NCI-H748 (cell line): Measurements from ENCODE around the gene LGI2.
A peak's percentile ranks its signal among the peaks of the same experiment; 100 is the strongest.
"Not testable (repeated sequence)": the region's sequence is repeated elsewhere in the genome, so short reads cannot be mapped to it uniquely, and the experiment has no call there.

ENCODE experiments used
- DNase-seq: peaks from one replicate; lab custom pipeline; 2025; ENCODE audit not compliant: unreplicated experiment; lab: John Stamatoyannopoulos, UW

LGI2 gene

DNA sequence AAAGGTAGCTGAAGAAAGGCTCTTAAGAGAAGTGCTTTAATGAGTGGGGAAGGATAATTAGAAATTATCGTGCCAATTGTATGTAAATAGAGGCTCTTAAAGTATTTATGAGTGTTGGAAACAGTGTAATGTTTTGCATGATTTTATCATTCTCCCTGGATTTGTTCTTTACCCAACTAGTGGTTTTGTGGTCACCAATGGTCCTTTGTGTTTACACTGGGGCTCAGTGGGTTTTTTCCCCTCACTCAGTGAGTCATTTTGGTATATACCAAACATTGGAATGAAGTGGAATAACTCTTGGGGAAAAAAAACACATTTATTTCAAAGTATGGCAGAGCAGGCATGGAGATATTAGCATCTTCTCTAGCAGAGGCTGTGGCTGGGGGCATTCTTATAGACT is 20.8 kb upstream of the LGI2 start:
- DNase-seq, result no peak

DNA sequence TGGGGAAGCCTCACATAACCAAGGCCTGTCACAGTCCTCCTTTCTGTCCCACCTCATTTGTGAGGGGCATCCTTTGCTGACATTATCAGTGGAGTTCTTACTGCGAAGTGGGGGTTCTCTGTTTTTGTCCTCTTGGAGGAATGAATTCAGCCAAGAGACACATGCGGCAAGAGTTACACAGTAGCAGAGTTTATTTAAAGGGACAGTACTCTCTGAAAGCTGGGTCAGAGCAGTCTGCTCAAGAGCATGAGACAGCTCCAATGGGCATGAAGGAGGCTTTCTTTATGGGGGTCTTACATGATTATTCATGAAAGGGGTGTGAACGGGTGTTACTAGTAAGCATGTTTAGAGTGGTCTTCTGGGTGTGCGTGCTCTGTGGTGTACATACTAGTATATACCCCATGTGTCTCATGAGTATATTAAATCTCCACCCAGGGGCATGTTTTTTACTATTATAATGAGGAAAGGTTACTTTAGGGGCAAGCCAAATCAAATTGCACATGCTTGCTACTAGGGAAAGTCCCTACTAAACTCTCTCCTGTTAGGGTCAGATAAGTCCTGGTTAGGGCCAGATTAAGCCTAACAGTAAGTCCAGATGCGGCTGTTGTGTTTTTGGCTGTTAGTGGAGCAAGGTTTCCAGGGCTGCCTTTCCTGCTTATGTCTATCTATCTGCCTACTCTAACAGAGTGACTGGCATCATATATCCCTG is 19.8 kb upstream of the LGI2 start:
- no peak for DNase-seq

DNA sequence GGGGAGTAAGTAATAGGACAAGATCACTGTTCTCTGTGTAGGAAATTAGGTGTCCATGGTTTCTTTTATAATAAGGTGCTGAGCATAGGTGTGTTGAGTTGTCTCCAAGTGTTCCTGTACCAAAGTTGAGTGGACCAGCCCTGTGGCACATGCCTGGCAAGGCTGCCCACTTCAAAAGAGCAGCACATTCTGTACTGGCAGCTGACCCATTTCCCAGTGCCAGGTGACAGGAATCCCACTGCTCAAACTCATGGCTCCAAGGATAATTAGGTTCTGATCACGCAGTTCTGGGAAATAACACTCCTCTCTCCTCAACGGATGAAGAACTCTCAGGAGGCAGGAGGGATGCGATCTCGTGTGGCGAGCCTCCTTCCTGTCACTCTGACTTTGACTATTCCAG is 12.8 kb upstream of the LGI2 start:
- no peak for DNase-seq

DNA sequence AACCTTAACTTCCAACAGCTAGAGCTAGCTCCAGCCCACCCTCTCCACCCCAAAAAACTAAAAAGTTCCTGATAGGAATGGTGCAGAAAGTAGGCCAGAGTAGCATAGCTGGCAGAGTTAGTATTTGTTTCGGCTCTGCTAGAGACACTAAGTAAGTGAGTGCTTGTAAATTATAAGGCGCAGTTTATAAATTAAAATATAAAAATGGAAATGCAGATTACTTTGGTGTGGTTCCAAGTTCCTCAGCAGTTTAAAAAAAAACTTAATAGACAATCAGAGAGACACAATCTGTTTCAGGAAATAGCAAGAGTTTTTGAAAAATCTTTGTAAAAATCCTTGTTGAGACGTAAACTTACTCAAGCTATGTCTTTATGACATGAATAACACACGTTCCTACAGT is 2.8 kb upstream of the LGI2 start:
- no peak for DNase-seq

DNA sequence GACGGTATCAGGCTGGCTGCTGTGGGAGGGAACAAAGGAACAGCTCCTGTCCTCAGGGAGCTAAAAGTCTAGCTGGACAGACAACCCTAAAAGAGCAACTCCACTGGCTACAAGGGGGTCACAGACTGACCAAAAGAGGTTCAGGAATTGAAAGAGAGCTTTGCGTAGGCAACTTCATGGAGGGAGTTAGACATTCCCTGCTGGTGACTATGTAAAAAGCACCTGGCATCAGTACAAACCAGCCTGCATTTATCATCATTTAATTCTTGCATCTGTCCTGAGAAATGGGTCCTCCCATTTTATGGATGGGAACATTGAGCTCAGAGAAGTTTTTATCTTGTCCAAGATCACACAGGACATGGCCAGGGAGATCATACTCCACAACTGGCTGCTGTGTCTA is 1.4 kb upstream of the LGI2 start:
- no peak for DNase-seq

DNA sequence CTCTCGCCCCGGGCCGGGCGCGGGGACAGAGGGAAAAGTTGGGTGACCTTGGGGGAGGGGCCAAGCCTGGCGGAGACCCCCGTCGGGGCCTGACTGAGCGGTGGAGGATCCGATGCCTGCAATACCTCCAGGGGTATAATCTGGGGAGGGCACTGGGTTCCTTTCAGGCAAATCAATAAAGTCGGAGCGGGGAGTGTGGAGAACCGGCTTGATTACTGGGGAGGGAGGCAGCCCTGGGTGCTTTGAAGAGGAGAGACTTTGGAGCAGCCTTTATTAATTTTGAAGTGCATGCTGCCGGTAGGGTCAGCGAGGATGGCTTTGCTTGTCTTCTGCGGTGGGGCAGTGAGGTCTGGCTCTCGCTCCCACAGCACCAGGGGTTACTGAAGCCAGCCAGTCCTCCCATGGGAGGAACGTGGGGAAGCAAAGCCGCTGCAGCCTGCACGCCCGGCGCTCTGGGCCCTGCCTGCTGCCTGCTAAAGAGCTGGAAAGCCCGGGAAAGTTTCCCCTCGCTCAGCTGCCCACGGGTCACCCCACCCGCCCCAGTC is 403 bp upstream of the LGI2 start:
- peak; percentile 51 for DNase-seq

DNA sequence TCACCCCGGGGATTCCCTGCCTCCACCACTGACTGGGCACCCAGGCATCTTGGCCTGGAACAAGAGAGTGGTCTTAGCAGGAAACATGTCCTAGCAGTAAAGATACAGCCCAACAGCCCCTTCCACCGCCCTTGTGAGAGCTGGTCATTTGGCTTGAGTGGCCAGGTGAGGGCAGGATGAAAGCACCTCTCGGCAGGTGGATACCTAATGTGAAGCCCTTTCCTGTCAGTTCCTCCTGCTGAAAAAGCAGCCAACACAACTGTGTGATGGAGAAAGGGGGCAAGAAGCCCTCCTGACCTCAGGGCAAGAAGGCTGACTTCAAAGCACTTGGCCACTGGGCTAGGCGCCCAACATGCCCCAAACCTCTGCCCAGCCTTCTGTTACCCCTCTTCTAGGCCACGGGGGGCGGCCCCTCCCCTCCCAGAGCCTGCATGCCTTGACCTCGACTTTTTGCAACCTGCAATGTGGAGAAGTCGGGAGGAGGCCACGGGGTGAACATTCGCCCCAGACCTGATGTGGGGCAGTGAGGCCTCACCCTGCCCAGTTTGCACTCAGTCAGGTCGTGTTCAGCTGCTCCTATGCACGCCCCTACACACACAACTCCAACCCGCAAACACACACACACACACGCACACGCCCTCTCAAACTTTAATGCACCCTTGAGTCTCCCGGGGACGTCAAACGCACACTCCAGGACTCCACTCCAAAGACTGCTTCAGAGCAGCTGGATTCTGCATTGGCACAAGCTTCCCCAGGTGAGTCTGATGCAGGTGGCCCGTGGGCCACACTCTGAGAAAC is 1.1 kb downstream of the LGI2 start:
- peak; percentile 28 for DNase-seq

DNA sequence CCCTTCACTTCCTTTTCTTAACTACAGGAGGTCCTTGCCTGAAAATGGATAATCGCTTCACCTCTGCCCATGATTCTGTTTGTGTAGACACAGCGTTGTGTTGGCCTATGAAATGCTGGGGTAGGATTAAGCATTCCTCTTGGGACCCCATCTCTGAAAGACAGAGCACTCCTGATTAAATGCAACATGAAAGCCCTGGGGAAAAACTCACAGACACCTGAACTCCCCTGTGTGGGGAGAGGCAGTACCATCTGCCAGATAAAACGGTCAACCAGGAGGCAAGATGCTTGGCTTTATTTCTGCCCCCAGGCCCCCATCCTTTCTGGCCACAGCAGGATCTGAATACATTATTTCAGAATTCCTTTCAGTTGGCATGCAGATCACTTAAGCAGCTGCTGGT is 1.9 kb downstream of the LGI2 start:
- DNase-seq, result no peak

DNA sequence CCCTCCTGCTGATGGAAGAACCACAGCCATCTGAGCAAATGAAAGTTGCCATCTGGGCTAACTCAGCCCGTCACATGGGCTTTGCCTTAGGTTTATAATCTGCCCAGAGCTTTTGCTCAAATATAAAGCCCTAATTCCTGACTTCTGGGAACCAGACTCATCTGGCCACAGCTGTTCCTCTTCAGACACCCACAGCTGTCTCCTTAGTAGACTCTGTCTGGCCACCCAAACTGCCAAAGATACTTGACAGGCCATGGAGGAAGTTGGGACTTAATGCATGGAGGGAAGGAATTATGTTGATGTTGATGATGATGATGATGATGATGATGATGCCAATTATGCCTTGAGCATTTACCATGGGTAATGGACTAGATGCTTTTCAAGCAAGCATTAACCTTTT is 8.0 kb downstream of the LGI2 start:
- no peak for DNase-seq

DNA sequence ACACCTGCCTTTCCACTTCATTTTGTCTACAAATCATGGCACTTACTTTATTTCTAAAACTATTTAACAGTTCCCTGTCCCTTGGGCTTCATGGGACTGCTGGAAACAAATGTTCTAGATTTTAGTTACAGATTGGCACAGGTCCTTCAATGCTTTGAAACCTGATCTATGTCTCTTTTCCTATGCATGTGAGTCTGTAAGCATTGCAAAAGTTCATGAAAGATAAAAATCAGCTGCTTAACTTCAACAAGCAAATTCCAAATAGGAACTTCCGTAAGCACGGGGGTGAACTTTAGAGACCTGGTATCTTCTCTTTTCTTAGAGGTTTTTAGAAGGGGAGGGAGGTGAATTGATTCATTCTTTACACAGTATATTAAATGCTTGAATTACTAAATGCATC is 9.5 kb downstream of the LGI2 start:
- no peak for DNase-seq

DNA sequence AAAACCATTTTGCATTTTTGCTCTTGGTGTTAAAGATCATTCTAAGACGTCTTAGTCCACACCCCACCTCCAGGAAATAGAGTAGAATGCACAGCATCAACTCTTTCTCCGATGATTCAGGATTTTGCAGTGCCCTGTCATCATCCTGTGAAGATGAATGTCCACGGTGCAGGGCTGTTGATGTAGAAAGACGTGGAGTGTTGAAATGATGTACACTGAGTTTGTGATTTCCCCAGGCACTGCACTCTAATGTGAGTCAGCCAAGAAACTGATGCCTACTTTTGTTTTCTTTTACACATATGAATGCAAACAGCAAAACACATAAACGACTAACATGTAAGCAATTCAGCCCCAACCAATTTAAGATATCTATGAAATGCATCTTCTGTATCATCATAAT is 10.5 kb downstream of the LGI2 start:
- DNase-seq, result no peak

DNA sequence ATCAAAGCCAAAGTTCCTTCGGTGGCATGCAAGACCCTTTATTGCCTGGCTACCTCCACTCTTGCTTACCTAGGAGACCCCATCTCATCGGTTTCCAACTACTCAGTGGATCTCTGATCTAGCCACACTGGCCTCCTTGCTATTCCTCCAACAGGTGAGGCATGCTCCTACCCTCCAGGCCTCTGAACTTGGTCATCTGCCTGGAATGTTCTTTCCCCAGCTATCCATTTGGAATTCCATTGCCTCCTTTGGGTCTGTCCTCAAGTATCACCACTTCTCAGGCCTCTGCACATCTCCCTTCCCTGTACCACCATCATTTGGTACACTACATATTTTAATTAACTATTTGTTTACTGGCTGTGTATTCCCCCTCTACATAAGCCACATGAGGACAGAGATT is 11.2 kb downstream of the LGI2 start:
- DNase-seq, result no peak

DNA sequence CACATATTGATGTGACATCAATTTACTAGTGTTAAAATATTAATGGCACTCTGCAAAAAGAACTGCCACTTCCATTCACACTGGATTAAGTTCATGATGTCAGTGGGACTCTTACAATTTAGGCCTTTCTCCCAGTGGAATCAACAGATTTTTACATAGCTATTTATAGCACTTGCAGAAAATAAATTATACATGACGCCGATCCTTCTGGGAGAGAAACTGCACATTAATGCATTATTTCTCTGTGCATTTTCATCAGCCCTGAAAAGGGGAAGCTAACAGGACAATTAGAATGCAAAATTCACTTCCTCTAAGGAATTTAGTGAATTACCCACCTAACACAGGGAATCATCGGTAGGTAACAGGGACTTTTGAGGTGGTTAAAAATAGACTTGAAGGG is 15.7 kb downstream of the LGI2 start:
- no peak for DNase-seq

DNA sequence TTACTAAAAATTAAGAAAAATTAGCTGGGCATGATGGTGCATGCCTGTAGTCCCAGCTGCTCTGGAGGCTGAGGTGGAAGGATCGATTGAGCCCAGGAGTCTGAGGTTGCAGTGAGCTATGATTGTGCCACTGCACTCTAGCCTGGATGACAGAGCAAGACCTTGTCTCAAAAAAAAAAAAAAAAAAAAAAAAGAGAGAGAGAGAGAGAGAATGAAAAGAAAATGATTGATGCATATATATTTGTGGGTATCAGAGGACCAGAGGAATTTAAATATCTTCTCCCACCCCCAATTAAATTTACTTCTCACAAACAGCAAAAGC is 16.1 kb downstream of the LGI2 start:
- DNase-seq, result not testable (repeated sequence)

DNA sequence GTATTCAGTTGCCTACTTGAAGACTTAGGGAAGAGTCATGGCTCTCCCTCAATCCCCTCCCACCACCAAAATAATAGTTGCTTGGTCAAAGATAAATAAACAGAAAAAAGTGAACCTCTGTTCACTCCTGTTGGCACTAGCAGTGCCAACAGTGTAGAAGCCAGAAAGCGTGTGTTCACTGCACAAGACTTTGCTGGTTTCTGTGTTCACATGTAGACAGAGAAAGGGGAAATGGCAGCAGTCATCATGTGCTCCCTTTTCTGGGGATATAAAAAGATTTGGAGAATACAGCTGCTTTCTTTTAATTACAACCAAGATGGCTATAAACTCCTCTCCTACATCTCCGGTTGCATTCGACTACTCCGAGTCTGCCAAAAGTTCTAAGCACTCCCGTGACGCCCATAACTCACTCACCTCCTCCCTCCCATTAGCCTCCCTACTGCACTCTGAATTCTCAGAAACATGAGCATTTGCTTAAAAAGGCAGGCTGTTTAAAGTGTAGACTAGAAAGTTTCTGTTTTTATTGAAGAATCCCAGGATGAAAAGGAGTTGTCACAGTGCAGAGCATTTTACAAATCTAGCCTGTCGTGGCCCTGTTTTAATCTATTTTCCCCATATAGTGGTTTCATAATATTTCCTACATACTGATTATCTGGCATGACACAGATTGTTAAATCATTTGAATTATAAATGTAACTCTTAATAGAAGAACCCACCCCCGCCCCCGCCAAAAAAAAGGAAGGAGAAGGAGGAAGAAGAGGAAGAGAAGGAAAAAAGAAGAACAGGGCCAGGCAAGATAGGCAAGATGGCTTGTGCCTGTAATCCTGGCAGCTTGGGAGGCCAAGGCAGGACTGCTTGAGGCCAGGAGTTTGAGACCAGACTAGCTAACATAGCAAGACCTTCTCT is 16.7 kb downstream of the LGI2 start:
- DNase-seq, result no peak

DNA sequence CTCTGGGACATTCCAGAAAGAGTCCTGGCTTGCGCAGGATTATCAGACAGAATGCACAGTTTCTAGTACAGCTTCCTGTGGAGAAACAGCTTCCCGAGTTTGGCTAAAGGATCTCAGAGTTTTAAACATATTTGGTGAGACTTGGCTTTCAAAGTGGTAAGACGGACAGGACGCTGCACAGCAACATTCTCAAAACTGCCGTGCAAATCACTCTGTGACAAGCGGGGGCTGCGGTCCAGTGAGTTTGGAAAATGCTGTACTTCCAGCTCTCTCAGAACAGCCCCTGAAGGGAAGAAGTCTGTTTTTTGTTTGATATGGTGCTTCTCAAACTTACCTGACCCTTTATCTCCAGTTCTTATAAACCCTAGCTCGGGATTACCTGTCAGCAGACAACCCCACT is 18.1 kb downstream of the LGI2 start:
- DNase-seq, result no peak

DNA sequence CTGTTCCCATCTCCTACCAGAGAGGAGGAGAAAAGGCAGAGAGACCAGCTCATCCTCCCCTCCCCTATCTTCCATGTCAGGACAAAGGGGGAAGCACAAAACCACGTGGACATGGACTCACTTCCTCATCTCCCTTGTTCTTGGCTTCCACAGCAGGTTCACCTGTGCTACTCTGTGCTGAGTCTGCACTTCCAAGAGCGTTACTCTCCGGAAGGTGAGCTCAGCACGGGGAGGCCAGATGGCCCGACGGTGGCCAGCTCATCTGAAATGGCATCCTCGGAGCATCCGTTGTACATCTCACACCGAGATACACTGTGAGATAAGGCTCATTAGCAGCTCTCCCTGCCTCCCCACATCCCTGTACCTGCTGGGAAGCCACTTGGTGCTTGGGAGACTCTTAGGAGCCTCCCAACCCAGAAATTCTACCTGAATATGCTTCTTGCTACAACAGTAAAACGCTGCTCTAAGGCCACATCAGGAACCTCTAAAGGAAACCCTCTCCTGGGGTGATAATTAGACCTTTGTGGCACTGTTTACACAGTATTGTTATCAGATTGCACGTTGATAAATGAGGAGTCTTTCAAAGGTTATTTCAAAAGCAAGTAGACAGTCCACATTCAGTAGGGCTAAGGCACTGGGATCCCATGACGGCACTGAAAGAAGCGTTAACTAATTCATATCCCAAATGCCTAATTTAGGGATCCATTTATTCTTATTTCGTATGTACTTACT is 19.4 kb downstream of the LGI2 start:
- peak; percentile 93 for DNase-seq

DNA sequence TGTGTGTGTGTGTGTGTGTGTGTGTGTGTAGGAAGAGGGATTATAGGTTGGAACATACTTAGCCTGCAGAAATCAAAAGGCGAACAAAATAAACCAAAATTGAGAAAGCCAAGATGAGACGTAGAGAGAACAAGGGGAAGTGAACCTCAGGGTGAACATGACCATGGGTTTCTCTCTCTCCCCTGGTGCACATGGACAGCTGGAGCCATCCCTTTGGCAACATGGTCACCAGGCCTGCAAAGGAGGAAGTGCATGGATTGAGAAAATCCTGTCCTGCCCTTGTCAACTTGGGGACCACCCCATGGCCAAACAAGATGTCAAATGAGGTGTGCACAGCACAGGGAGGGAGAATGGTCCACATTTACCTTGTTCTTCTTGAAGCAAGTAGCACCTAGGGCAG is 23.1 kb downstream of the LGI2 start:
- no peak for DNase-seq

DNA sequence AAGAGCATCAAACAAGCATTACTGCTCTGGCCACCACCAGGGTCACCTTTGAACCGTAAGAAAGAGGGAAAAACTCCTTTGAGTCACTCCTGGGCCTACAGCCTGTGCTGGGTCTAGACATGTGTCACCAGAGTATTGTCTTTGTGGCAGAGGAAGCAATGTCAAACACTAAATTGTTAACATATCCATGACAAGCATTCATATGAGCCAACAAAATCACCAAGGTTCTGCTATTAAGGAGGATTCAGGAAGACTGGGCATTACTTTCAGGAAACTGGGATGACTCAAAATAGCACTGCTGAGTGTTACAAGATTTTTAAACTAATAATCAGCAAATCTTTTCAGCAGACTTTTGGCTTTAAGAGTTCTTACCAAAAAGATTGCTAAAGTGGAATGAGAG is 28.1 kb downstream of the LGI2 start:
- DNase-seq, result no peak

DNA sequence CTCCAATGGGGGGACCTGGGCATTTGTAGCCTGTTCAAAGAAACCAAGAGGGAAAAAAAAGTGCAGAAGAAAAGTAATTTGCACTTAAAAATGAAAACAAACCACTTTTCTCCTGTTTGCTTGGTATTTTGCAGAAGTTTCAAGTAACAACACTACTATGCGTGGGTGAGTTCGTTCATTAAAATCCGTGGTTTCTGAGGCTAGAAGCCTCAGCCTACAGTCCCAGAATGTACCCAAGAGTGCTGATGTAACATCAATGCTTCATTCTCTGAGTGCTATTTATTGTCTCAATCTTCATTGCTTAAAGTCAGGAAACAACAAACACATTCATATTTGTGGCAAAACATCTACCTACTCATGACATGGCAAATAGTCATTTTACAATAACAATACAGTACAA is 29.2 kb downstream of the LGI2 start:
- no peak for DNase-seq

DNA sequence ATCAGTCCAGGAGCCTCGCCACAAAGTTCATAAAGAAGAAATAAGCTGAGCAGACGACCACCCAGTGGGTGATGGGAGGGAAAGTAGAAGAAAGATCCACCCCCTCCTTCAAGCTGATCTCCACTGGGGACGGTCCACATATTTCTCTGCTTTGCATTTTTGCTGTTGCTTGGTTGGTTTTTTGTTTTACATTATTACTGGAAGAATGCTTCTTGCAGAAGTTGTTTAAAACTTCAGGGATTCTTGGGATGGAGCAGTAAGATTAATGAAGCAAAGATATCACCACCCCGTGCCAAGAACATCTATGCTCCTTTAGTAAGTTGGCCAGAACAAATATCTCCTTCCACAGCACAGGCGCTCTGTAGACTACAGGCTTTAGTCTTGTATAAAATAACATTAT is 30.1 kb downstream of the LGI2 start:
- DNase-seq, result no peak
